HG03442 (cell line): ENCODE measurements around the gene FBXL14.

Experiments
- ATAC-seq: cut with Tn5 transposase; IDR thresholded peaks from one replicate; pipeline ENCODE4 v1.9.1; 2021; ENCODE audit warnings: mild to moderate bottlenecking, moderate library complexity; ENCODE audit not compliant: unreplicated experiment

Gene FBXL14, protein sequence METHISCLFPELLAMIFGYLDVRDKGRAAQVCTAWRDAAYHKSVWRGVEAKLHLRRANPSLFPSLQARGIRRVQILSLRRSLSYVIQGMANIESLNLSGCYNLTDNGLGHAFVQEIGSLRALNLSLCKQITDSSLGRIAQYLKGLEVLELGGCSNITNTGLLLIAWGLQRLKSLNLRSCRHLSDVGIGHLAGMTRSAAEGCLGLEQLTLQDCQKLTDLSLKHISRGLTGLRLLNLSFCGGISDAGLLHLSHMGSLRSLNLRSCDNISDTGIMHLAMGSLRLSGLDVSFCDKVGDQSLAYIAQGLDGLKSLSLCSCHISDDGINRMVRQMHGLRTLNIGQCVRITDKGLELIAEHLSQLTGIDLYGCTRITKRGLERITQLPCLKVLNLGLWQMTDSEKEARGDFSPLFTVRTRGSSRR

DNA sequence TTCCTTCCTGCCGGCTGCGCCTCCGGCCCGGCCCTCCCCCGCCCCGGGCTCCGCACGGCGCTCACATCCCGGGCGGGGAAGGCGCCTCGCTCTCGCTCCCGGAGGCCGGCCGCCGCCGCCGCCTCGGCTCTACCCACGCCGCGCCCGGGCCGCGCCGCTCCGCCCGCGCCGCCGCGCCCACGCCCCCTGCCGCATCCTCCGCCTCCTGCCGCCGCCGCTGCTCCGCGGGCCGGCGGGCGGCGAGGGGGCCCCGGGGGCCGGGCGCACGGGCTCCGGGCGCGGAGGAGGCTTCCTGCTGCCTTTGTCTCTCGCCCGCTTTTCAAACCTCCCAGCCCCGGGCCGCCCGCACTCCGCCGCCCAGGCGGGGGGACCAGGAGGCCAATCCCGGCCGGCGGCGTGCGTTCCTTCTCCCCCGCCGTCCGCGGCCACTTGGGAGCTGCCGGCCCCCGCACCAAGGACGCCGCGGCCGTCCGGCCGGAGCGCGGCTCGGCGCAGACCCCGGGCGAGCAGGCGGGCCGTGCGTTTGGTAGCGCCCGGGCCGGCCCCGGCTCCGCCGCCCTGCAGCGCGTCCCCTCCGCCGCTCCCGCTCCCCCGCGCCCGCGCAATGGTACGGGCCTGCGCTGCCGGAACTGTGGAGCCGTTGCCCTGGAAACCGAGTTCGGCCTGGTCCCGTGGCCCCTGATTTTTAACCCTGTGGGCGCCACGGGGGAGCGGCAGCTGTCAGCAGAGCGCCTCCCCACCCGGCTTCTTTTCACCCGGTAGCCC lies at the start of gene FBXL14:
FBXL14 (minus strand) TSS at position 321 of the 765 bp plus-strand sequence. CDS start 515 bp downstream, outside the sequence.
- peak; percentile 52 for ATAC-seq

- ATAC-seq = no peak
Measured at GRCh38 chr12:1643905-1644533, 49.6 kb upstream of the FBXL14 start.

DNA sequence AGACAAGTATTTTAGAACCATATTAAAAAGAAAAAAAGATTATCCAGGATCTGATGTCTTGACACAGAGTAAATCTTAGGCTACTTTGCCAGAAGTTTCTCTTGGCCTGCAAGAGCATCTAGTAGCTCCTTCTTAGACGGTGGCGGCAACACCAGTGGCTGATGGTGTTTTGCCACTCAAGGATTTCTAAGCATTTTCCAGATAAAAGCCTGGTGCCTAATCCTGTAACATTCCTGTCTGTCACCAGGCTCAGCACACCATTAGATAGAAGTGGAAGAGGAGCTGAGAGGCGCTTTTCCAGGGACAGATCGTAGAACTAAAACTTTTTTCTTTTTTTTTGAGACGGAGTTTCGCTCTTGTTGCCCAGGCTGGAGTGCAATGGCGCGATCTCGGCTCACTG lies 48.7 kb upstream of the FBXL14 start:
- no peak for ATAC-seq

DNA sequence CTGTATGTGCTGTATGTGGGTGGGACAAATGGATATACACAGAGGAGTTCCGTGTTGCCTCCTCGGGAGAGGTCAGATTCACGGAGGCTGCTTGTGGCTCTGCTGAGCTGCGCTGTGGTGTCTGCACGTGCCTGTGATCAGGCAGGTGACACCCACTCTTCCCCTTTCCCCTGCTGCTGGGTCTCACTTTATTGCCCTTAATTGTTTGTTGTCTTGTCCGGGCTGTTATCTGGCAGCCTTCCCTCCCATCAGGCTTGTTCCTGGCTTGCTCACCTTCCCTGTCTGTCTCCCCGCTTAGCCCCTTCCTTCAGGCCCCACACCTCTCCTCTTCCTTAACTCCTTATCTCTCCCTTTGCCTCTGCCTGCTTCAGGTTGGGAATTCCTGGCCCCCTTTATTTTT lies 48.1 kb upstream of the FBXL14 start:
- ATAC-seq = no peak

GRCh38 chr12:1640328-1641234 lies 46.2 kb upstream of the FBXL14 start:
- no peak for ATAC-seq

DNA sequence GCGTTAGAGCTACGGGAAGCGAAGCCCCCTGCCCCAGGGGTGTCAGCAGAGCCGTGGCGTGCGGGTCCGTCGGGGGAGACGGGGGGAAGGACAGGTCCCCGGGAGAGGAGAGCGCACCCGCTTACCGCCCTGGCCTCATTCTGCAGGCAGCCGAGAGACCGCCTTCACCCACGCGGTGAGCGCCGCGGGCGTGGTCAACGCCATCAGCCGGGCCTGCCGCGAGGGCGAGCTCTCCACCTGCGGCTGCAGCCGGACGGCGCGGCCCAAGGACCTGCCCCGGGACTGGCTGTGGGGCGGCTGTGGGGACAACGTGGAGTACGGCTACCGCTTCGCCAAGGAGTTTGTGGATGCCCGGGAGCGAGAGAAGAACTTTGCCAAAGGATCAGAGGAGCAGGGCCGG lies 45.2 kb upstream of the FBXL14 start:
- no peak for ATAC-seq

DNA sequence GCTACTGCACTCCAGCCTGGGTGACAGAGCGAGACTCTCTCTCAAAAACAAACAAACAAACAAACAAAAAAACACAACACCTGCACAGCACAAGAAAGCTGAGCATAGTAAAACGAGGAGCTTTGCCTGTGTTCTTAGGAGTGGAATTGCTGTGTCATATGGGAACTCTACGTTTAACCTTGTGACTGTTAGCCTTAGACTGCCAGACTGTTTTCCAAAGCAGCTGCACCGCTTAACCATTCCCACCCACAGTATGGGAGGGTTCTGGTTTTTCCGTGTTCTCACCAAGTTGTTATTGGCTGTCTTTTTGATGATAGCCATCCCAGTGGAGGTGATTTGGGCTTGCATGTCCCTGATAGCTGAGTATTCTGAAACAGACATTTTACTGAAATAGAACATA lies 43.8 kb upstream of the FBXL14 start:
- ATAC-seq = no peak

GRCh38 chr12:1635301-1636095 lies 41.1 kb upstream of the FBXL14 start:
- ATAC-seq = no peak

- no peak for ATAC-seq
Measured at GRCh38 chr12:1634590-1635191, 40.3 kb upstream of the FBXL14 start.

DNA sequence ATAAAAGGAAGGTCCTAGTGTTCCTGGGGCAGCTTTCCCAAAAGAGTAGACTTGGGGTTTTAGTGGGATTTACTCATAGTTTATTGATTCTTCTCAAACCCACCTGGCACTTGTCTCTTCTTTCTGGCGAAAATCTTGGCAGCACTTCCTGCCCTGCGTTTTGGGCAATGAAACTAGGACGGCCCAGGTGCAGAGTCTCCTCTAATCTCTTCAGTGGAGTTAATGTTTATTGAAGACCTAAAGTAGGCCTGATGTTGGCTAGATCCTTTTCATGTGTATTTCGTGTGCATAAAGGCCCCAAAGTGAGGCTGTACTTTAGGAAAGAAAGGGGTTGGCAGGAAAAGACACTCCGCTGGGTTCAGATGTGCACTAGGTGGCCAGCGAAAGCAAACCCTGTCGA lies 39.8 kb upstream of the FBXL14 start:
- no peak for ATAC-seq

GRCh38 chr12:1633459-1633858 lies 39.1 kb upstream of the FBXL14 start:
- ATAC-seq = no peak

- no peak for ATAC-seq
Measured at GRCh38 chr12:1632702-1633101, 38.3 kb upstream of the FBXL14 start.

DNA sequence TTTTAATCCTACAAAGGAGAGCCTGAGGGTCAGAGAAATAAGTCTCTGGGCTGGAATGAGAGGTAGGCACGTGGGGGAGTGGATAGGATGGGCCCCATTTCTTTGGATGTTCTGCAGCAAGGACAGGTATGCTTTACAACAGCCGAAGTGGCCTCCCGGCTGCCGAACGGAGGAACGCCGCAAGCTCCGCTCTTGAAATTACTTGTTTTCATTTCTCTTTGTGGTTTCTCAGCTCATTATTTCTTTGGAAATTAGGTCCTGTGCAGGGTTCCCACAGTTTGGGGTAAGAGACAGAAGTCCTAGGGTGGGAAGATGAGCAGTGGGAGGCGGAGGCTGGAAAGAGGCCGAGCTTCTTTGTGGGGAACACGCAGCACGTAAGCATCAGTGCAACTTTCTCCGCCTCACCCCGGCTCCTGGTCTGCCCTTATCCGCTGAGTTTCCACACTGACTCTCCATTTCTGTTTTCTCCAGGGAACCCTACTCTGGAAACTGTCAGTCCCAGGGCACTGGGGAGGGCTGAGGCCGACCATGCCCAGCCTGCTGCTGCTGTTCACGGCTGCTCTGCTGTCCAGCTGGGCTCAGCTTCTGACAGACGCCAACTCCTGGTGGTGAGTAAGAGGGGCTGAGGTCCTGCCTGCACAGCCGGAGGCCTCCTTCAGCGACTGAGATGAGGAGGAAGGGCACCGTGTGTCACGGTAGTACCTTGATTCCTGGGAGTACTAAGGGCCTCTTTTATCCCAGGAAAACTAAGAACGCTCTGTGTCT lies 36.6 kb upstream of the FBXL14 start:
- ATAC-seq = no peak

GRCh38 chr12:1630133-1630826 lies 35.9 kb upstream of the FBXL14 start:
- ATAC-seq = no peak

DNA sequence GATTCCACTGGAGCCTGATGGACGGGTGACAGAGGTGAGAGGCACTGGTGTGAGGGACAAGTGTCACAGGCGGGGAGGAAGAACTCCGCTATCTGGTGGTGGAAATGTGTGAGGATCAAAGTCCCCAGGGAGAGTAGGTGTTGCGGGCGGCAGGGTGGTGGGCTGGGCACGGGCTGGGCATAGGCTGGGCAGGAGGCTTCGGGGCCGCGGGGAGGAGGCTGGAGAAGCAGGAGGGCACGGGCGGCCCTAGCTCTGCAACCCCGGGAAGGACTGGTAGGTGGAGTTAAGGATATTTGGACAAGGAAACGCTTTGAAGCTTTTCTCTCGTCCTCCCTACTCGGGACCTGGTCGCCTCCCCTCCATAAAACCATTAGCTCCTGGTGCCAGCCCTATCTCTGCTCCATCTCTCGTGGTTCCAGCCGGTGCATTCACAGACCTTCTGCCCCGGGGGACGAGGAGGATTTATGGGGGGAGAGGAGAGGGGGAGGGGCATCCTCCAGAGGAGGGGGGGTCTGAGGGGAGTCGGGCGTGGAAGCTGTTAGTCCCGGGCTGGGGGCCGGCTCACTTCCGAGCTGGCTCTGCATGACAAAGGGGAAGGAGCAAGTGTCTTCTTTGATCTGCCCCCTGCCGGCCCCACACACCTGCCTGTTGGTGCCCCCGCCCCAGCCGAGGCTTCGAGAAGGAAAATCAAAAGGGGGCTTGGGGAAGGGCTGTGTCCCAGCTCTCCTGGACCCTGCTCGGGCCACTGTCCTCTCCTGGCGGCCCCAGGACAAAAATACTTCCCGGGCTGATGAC lies 35.2 kb upstream of the FBXL14 start:
- no peak for ATAC-seq

DNA sequence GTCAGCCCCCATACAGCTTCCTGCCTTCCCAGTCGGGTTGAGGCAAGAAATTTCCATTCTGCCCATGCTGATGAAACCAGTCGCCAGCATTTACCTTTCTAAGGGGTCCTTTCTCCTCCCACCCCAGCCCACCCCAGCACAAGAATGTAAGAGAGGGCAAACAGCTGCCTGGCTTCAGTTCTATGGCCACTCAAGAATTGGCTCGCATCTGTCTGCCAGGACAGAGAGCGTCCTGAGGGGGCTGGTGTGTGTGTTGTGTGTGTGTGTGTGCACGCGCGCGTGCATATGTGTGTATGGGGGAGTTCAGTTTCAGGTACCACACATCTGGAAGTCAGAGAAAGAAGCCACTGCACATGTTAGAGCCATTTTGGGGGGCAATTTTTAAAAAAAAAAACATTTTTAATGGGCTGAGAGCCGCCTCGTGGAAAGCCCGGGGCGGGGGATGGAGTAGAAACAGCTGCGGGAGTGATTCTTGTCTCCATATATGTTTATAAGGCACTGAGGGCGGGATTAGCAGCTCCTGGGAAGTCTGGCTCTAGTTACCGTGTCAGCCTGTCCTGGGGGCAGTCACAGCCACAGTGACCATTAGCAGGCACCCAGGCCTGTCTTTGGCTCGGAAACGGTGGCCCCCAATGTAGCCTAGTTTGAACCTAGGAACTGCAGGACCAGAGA lies 34.4 kb upstream of the FBXL14 start, which contains the start of gene WNT5B:
WNT5B (plus strand) TSS at position 566 of the 672 bp plus-strand sequence. CDS start 2,124 bp downstream, outside the sequence.
- ATAC-seq = no peak

GRCh38 chr12:1622406-1622805 lies 28.0 kb upstream of the FBXL14 start:
- ATAC-seq = no peak
